RWPE1 (cell line): ENCODE results near the gene ACVR2B.

Source experiments
- CTCF ChIA-PET: fragments of 350-600 bp; sonication (Branson Sonifier 250); formaldehyde crosslinking; extraction: SDS; loops from one replicate; lab custom pipeline; 2021; lab: Yijun Ruan, JAX
- POLR2A ChIA-PET: fragments of 400-600 bp; formaldehyde crosslinking; extraction: SDS; loops from one replicate; lab custom pipeline; 2020; ENCODE audit warnings: antibody characterized with exemption; ENCODE audit not compliant: low non-redundant PET; lab: Yijun Ruan, JAX
- DNase-seq: peaks from one replicate; pipeline ENCODE4 v3.0.0; 2012; ENCODE audit warnings: low spot score
- H3K27ac ChIP-seq: fragments of 450-650 bp; 2 replicates; pipeline ENCODE4 v1.5.1; 2017
- CTCF ChIP-seq: fragments of 450-650 bp; conservative IDR thresholded peaks from 2 replicates; pipeline ENCODE4 v1.5.1; 2017; ENCODE audit warnings: low read depth, mild to moderate bottlenecking

Gene ACVR2B

GRCh38 chr3:38534604-38535003 lies 80.9 kb downstream of the ACVR2B start:
- DNase-seq: no peak
- ChIA-PET POLR2A (no interaction called here), CTCF (no interaction called here)
- no peak overlapping the region for H3K27ac ChIP-seq
- no peak for TF ChIP-seq CTCF

GRCh38 chr3:38536671-38537070 lies 83.0 kb downstream of the ACVR2B start:
- no peak overlapping the region for H3K27ac ChIP-seq
- ChIA-PET POLR2A (no interaction called here), CTCF (no interaction called here)
- no peak for TF ChIP-seq CTCF
- DNase-seq: no peak

- DNase-seq: no peak
- ChIA-PET POLR2A (no interaction called here), CTCF (interaction anchor here (0.6 kb wide), 2 partner anchors 15 to 526 kb away, joined by 3 to 4 read pairs; no protein-coding TSS in a partner anchor)
- no peak overlapping the region for H3K27ac ChIP-seq
- no peak for TF ChIP-seq CTCF
Observed at GRCh38 chr3:38538773-38539353, 85.2 kb downstream of the ACVR2B start.

GRCh38 chr3:38541806-38542205 lies 88.1 kb downstream of the ACVR2B start:
- TF ChIP-seq CTCF: no peak
- H3K27ac ChIP-seq: no peak overlapping the region
- CTCF ChIA-PET: interaction anchor here (0.7 kb wide), 1 partner anchor 110 kb away, joined by 3 read pairs; no protein-coding TSS in a partner anchor
- POLR2A ChIA-PET: no interaction called here
- DNase-seq: no peak
